Measurements from ENCODE around the gene NOTUM. TPM values are rescaled to one million over a fixed set of nuclear protein-coding genes. Genes with fewer than 3 reads are reported as not detected.

The NOTUM gene
- total and polyA plus RNA-seq, 9 of the 15 experiments (the other 6 are each of a cell fraction or from before 2014, with no cell fraction given): 0.03 to 14.0 (median 4.1) TPM

DNA sequence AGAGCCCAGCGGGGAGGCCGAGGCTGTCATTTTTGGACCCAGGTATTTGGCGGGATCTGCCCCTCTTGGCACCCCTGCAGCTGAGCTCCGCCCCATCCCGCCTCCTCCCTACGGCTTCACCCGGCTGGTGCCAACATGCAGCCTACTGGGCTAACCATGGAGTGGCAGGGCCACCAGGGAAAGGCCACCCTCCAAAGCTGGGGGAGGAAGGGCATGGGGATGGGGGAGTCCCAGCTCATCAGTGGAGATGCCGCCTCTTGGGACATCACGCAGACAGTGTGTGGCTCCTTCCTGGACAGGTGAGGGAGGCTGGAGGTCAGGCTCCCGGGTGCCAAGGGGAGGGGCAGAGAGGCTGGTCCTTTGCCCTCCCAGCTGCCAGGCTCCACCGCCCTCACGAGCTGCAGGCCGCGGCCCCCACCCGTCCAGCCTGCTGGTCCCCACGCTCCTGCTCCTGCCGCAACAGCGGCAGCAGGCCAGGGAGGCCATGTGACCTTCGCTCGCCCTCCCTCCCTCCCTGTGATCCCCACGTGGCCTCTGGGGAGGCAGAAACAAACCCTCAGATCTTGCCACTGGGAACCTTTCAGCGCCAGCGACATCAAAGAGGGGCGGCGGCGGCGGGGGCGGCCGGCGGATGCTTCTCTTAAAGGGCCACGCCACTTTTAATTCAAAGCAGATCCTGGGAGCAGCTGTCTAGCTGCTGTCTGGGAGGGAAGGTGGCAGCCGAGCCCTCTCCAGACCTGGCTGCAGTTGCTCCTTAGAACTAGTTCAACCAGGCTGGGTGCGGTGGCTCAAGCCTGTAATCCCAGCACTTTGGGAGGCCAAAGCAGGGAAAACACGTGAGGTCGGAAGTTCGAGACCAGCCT, 6.8 kb upstream of the NOTUM start (continued):
- no peak for TF ChIP-seq TAL1 (IDR thresholded peaks at IDR 0.05)
- no peak for TF ChIP-seq ZNF282 (CRISPR knock-in tag; IDR thresholded peaks at IDR 0.05)
- TF ChIP-seq, protein P1, sequence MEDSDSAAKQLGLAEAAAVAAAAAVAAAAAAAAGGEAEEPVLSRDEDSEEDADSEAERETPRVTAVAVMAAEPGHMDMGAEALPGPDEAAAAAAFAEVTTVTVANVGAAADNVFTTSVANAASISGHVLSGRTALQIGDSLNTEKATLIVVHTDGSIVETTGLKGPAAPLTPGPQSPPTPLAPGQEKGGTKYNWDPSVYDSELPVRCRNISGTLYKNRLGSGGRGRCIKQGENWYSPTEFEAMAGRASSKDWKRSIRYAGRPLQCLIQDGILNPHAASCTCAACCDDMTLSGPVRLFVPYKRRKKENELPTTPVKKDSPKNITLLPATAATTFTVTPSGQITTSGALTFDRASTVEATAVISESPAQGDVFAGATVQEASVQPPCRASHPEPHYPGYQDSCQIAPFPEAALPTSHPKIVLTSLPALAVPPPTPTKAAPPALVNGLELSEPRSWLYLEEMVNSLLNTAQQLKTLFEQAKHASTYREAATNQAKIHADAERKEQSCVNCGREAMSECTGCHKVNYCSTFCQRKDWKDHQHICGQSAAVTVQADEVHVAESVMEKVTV (CRISPR knock-in tag; IDR thresholded peaks at IDR 0.05): no peak
- 0 out of 2 replicates have a peak, but pooled peaks have one; percentile 30 for TF ChIP-seq POLR2A (conservative IDR thresholded peaks at IDR 0.05)
- TF ChIP-seq, protein P2, sequence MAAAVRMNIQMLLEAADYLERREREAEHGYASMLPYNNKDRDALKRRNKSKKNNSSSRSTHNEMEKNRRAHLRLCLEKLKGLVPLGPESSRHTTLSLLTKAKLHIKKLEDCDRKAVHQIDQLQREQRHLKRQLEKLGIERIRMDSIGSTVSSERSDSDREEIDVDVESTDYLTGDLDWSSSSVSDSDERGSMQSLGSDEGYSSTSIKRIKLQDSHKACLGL (CRISPR knock-in tag; IDR thresholded peaks at IDR 0.05; ENCODE audit: borderline replicate concordance, poor library complexity, severe bottlenecking): no peak
- no peak for TF ChIP-seq SIN3B (IDR thresholded peaks at IDR 0.05; ENCODE audit: low read depth)
- no peak for TF ChIP-seq NBN (IDR thresholded peaks at IDR 0.05; ENCODE audit: low read depth)
- TF ChIP-seq CBFA2T2 (conservative IDR thresholded peaks at IDR 0.05): peak; percentile 38
- peak; percentile 89 for TF ChIP-seq RAD51 (IDR thresholded peaks at IDR 0.05; ENCODE audit: borderline replicate concordance, low read depth)
- peak in 1 of 2 experiments; percentile 71; a peak in 1 of 4 replicates for TF ChIP-seq SIN3A (IDR thresholded peaks at IDR 0.05; ENCODE audit: borderline replicate concordance in 2 of 2, control insufficient read depth in 1 of 2, low read depth in 2 of 2, low read length in 2 of 2)
- no peak for TF ChIP-seq HIVEP1 (CRISPR knock-in tag; IDR thresholded peaks at IDR 0.05)
- peak in 1 of 3 experiments; percentile 64; a peak in 2 of 6 replicates for TF ChIP-seq ZBTB11 (CRISPR knock-in tag; IDR thresholded peaks at IDR 0.05)
- TF ChIP-seq, protein P3, sequence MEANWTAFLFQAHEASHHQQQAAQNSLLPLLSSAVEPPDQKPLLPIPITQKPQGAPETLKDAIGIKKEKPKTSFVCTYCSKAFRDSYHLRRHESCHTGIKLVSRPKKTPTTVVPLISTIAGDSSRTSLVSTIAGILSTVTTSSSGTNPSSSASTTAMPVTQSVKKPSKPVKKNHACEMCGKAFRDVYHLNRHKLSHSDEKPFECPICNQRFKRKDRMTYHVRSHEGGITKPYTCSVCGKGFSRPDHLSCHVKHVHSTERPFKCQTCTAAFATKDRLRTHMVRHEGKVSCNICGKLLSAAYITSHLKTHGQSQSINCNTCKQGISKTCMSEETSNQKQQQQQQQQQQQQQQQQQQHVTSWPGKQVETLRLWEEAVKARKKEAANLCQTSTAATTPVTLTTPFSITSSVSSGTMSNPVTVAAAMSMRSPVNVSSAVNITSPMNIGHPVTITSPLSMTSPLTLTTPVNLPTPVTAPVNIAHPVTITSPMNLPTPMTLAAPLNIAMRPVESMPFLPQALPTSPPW (CRISPR knock-in tag; IDR thresholded peaks at IDR 0.05): peak; percentile 89
- TF ChIP-seq DIDO1 (tag; IDR thresholded peaks at IDR 0.05; ENCODE audit: low read depth): no peak
- no peak for TF ChIP-seq THRAP3 (IDR thresholded peaks at IDR 0.05; ENCODE audit: borderline replicate concordance)
- 0 out of 2 replicates have a peak, but pooled peaks have one; percentile 6 for TF ChIP-seq CEBPG (CRISPR knock-in tag; IDR thresholded peaks at IDR 0.05)
- TF ChIP-seq CEBPG (tag; conservative IDR thresholded peaks at IDR 0.05 in 1 of 2, IDR thresholded peaks at IDR 0.05 in 1 of 2): no peak
- TF ChIP-seq ZNF707 (CRISPR knock-in tag; conservative IDR thresholded peaks at IDR 0.05): no peak
- TF ChIP-seq ZNF75A (CRISPR knock-in tag; IDR thresholded peaks at IDR 0.05): no peak
